OCI-LY1 (cell line): ENCODE data around the gene PRKG1.

Experiments used
- CTCF ChIP-seq: fragments of 200-600 bp; sonication (generic), shearing (Covaris generic); IDR thresholded peaks from 2 replicates; pipeline ENCODE4 v1.5.1; 2017; ENCODE audit warnings: mild to moderate bottlenecking, antibody characterized with exemption, low read length, moderate library complexity, mixed read lengths
- EZH2 ChIP-seq: fragments of 200-600 bp; sonication (generic), shearing (Covaris generic); IDR thresholded peaks from 2 replicates; pipeline ENCODE4 v1.8.0; 2017; ENCODE audit warnings: borderline replicate concordance, mixed run types, mild to moderate bottlenecking, antibody characterized with exemption, low read length, moderate library complexity, mixed read lengths

GRCh38 chr10:51643734-51644133, 569.4 kb downstream of the PRKG1 start:
- TF ChIP-seq CTCF (no peak), EZH2 (no peak)
